ENCODE results near the gene CADPS.

The CADPS gene

DNA sequence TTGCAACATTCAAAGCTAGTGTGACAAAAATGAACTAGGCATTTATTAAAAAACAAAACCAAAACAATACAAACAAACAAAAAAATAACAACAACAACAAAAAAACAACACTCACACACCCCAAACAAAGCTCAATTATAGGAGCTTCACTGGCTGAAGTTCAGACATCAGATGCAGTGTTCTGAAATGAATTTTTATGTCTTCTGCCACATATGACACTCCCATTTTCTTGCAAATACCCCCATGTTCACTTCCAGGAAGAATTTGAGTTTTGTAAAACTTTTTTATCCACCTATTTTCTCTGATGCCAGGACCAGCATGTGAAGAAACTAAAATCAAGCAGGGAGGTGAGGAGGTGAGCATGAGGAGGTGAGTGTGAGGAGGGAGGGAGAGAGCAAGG is 113.9 kb downstream of the CADPS start:
- FAIRE-seq (no peak), DNase-seq (ENCODE audit: extremely low spot score, insufficient read length, low read depth) (no peak)

DNA sequence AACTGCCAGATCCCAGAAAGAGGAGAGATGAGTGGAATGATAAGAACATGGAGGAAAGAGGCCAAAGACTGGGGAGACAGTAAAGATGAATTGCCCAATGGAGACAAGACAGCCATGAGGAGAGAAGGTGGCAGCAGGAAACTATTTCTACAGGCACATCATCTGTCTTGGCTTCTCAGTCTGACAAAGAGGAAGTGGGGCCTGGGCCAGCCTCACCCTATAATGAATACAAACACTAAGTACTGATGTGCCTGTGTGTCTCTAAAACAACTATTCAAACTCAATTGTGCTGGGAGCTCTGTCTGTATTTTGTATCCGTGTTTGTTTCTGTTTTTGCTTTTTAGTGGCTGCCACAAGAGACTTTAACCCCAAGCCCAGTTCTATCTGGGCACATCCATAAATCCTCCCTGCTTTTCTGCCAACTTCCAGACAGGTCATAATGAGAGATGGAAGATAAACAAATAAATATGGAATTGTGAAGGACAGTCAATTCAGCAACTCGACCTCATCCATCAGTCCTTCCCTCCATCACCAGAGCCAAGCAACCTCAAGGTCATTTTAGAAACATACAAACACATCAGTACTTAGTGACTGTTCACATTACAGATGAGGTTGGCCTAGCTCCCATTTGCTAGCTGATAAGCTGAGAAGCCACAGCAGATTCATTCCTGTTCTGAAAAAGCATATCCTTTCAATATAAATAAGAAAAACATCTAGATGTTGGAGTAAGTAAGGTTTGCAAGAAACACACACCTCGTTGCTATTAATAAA is 116.7 kb downstream of the CADPS start:
- no peak for FAIRE-seq

DNA sequence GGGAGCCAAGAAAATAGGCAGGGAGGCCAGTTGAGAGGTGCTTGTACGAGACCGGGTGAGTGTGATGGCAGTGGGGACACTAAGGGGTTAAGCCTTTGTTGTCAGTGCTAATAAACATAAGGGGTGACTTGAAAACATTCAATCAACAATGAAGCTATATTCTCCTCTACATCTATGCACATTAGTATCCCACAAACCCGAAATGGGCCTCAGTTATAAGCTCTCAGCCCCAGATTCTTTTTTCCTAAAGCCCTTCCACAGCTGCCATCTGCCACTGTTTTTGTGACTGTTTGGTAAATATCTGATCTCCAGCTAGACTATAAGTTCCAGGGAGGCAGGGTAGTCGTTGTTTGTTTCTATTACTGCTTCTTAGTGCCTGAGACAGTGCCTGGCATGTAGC is 118.2 kb downstream of the CADPS start:
- FAIRE-seq: no peak
- DNase-seq (ENCODE audit: extremely low spot score, insufficient read length, low read depth): no peak

More for the DNA sequence above, 116.7 kb downstream of the CADPS start:
- no peak for DNase-seq (ENCODE audit: extremely low spot score, insufficient read length, low read depth)

DNA sequence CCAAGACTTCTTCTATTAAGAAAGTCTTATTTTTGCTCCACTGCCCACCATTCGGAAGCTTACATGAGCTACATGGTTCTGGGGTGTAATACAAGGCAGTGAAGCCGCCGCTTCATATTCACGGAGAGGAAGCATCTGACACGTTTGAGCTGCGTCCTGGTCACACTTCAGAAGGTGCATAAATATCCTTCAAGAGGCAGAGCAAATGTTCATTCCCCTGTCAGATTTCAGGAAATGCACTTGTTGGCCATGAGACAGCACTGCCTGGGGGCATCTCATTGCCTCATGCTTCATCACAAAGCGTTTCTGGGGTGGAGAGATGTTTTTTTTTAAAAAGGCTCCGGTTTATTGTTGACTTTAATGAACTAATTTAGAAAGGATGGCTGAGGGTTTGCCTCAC is 119.9 kb downstream of the CADPS start:
- no peak for FAIRE-seq

DNA sequence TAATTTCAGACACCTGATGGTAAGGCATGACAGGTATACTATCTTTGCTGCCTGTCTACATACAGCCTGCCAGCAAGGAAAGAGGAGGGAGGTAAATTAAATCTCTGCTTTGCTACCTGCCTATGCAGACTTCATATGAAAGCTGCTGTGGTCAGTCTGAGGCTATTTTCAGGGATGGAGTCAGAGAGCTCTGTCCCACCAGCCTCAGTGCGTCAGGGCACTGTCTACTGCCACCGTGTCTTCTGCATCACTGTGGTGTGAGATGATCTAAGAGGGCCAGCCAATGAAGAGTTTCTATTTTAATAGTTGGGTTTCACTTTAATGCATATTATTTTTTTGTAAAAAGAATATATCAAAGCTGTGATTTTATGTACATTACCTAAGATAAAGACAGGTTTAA is 125.6 kb downstream of the CADPS start:
- FAIRE-seq: no peak

More for the DNA sequence above, 119.9 kb downstream of the CADPS start:
- no peak for DNase-seq (ENCODE audit: extremely low spot score, insufficient read length, low read depth)

DNA sequence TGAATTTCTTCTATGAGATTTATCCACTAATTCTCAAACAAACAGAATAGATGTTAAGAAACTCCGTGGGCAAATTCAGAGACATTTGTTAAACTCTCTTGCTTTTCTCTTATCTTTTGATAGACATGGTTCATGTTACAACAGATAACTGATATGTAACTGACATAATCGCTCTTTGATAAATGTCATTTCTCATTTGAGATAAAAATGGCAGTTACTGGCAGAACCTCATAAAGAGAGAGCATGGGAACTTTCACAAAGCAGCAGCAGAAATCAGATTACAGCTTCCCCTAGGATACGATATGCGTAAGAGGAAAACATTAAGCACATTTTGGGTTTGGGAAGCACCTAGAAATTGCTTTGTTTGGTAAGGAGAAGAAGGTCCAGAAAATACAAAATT is 126.1 kb downstream of the CADPS start:
- DNase-seq (ENCODE audit: extremely low spot score, insufficient read length, low read depth) (no peak), FAIRE-seq (no peak)

More for the DNA sequence above, 125.6 kb downstream of the CADPS start:
- no peak for DNase-seq (ENCODE audit: extremely low spot score, insufficient read length, low read depth)

DNA sequence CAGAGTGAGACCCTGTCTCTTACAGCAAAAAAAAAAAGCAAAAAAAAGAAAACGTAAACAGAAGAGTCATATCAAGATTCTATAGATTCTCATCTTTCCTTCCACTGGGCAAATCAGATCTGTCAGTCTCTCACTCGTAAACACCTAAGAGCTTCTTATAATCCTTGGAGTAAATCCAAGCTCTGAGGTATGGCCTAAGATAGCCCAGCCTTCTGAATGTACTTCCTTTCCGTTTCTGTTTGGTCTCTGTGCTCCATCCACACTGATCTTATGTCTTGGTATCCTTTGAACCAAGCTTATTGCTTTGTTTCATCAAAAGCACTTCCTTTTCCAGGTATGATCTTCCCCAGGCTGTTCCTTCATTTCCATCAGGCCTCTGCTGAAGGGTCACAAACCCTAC is 137.8 kb downstream of the CADPS start:
- no peak for DNase-seq (ENCODE audit: extremely low spot score, insufficient read length, low read depth)

DNA sequence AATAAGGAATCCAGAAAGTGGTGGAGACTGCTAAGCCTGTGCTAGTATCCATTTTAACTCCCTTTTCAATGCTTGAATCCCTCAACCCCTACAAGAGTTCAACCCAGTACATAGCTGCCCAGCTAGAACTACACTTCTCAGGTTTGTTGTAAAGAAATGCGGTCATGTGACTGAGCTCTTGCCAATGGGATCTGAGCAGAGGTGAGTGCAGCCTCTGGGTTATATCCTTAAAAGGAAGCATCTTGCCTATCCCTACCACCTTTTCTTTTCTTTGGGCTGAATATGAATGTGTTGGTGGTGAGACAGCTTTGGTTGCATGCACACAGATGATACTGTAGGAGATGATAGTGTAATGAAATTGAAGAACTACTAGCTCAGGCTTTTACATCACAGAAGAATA is 139.7 kb downstream of the CADPS start:
- FAIRE-seq: no peak
- no peak for DNase-seq (ENCODE audit: extremely low spot score, insufficient read length, low read depth)

More for the DNA sequence above, 137.8 kb downstream of the CADPS start:
- FAIRE-seq: no peak

DNA sequence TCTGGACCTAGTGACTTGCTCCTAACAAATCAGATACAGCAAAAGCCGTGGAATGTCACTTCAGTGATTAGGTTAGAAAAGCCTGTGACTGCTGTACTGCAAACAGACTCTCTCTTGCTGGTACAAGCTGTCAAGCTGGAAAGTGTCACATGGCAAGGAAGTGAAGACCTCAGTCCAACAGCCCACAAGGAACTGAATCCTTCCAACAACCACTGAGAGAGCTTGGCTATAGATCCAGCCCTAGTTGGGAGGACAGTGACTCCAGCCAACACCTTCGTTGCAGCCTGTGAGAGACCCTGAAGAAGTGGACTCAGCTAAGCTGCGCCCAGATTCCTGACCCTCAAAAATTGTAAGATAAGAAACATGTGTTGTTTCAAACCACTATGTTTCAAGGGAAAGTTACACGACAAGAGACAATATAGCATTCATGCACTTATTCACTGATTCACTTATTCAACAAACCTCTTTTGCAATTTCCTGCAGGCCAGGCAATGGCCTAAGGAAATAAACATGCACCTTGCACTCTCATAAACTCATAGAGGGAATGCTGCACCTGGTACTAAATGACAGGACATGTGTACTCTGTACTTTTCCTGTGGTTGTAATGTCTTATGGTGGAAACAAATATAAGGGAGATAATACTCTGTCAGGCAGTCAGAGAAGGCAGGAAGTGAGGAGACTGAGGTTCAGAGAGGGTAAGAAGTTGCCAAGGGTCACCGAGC is 142.9 kb downstream of the CADPS start:
- FAIRE-seq (no peak), DNase-seq (ENCODE audit: extremely low spot score, insufficient read length, low read depth) (no peak)

DNA sequence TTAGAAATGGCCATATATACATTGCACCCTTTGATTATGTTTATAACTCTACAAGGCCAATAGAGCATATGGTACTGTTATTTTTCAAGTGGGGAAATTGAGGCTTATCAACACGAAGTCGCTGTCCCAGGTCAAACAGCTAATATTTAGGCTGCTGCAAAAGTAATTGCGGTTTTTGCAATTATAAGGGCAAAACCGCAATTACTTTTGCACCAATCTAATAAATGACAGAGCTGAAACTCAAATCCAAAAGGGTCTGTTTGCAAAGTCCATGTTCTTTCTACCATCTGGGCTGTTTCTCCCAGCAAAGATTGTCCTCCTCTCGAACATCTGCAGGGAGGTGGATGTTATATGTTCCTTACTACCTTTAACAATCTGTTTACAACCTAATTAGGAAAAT is 147.2 kb downstream of the CADPS start:
- FAIRE-seq (no peak), DNase-seq (ENCODE audit: extremely low spot score, insufficient read length, low read depth) (no peak)

DNA sequence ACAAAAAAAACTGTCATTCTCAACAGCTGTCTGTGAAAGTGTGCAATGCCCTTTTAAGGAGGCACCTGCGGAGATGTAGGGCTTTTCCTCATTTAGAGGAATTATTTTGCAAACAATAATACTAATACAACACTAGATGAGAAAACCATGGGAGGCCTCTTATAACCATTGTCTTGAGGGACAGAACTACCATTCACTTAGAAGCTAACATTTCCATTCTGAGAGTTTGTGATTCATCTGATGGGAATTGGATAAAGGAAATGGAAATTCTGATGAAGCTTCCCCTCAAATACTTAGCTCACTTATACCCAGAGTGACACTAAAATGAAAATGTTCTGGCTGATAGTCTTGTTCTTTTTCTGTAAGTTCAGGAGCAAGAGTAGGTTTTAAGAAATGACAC is 147.7 kb downstream of the CADPS start:
- DNase-seq (ENCODE audit: extremely low spot score, insufficient read length, low read depth): no peak
- no peak for FAIRE-seq

DNA sequence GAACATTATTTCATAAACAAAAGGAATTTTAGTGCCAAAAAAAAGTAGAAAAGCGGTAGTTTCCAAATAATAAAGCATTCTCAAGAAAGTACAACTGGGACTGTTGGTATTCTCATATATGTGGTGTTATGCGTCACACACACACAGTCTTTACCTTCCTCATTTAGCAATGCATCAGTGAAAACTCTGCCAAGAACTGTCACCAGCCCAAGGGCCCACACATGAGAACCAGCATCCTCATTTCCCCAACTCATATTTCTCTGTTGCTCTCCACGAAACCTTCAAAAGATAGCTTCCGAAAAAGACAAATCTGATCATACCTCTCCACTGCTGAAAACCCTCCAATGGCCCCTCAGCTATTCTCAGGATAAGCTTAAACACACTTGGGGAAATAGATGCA is 150.7 kb downstream of the CADPS start:
- FAIRE-seq (no peak), DNase-seq (ENCODE audit: extremely low spot score, insufficient read length, low read depth) (no peak)

DNA sequence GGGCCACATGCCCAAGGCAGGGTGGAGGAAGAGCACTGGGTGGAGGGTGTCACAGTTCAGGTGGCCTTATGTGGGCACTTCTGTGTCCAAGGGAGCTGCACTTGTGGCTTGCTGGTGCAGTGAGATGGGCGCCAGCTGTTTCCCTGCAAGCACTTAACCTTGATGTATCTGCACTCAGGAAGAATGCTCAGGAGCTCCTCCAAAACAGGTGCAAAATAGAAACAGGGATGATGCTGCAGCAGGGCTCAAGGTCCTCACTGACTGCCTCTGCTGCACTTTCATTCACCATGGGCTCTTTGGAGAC is 151.3 kb downstream of the CADPS start:
- DNase-seq (ENCODE audit: extremely low spot score, insufficient read length, low read depth) (no peak), FAIRE-seq (no peak)

DNA sequence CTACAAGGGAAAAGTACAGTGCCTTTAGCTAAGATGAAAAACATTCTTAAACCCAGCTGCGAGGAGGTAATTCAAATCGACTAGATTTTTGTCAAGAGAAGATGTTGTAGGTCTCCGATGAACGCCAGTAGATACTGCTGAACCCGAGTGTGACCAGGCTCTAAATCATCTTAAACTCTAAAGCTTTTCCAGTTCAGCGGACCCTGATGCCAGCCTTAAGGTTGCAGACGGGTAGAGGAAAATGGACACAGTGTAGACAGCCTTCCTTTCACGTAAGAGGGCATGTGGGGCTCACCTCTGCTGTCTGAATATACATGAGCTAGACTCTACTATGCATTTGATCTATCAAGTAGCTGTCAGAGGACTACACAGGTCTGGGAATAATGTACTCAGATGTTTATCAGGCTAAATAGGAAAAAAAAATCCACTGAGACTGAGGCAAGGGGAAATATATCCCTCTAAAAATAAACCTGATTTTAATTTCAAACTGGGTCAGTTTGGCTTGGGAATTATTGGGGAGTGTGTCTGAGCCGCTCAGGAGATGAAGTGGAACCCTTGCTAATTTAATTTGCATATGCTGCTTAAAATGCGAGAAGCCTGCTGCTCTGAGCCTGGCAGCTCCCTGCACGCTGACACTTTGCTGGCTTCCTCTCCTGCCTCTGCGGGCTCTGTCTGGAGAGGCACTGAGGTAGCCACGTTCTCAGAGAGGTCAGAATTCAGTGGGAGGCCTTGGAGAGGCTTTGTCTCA is 151.9 kb downstream of the CADPS start:
- FAIRE-seq (no peak), DNase-seq (ENCODE audit: extremely low spot score, insufficient read length, low read depth) (no peak)

DNA sequence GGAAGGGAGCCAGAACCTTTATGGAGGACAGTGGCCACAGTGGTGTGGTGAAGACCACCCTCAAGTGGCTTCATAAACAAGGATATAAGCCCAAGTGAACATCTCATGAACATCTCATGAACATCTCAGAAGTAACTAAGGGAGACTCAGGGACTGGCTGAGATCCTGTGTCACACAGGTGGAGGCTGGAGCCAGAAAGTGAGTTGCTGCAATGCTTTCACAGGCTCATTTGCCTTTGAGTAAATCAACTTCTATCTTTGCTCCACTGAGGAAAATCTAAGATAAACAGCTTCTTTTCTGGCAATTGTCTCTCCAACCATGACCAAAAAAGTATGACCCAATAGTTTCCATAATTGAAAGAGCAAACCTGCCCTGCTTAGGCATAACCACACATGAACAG is 152.9 kb downstream of the CADPS start:
- FAIRE-seq (no peak), DNase-seq (ENCODE audit: extremely low spot score, insufficient read length, low read depth) (no peak)

DNA sequence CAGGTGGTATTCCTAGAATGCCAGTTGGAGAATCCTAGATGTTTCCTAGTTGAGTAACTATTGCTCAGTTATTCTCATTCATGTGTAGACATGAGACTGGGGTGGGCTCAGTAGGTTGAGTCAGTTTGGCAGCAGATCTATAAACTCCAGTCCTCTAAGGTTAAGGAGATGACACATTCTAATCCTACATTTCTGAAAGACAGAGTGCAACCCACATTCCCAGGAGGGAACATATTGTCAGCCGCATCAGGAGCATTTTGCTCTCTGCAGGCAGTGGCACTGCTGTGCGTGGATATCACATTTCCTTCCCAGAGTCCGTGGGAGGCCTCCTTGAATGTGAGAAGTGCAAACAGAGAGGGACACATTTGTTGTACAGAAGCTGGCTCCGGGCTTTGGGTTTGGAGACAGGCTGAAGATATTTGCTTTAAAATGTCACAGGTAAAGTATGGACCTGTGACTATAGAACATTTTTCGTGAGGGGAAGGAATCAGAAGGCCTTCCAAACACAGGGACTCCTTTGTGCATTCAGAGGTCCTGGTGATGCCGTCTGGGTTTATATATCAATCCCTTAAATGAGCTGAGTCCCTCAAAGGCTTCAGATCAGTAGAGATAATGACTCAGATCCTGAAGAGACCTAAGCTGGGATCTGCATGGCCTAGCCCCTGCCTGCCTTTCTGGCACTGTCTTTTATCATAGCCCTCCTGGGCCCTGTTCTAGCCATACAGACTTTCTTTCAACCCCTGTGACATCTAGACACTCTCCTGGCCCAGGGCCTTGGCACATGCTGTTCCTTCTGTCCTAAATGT is 156.5 kb downstream of the CADPS start:
- DNase-seq (ENCODE audit: extremely low spot score, insufficient read length, low read depth) (no peak), FAIRE-seq (no peak)

DNA sequence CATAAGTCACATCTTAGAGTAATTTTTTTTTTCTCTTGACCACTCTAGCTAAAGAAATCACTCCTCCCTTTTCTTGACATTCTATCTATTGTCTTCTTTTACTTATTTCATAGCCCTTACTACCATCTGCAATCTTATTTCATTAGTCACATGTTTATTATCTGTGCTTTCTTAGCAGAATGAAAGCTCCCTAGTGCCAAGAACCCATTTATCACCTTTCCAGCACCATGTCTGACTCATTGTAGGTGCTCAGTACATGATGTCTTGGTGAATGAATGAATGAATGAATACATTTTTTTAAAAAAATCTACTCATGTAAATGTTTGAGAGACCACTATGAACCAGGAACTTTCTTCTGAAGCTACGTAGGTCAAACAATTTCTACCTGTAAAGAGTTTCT is 157.2 kb downstream of the CADPS start:
- DNase-seq (ENCODE audit: extremely low spot score, insufficient read length, low read depth) (no peak), FAIRE-seq (no peak)

DNA sequence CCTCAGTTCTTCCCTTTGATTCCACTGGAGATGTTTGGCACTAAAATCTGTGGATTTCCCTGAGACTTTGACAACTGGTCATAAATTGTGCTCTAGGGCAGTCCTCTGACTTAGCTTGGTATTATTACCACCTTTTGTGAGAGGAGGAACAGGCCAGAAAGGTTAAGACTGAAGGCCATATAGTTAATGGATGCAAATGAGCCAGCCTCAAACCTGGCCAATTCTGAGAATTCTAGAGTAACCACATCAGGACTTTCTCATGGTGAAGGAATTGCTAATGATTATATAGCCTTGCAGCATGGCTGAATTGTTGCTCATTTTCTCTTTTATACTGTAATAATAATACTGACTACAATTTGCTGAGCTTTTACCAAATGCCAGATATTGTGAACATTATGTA is 162.5 kb downstream of the CADPS start:
- no peak for FAIRE-seq
- no peak for DNase-seq (ENCODE audit: extremely low spot score, insufficient read length, low read depth)

DNA sequence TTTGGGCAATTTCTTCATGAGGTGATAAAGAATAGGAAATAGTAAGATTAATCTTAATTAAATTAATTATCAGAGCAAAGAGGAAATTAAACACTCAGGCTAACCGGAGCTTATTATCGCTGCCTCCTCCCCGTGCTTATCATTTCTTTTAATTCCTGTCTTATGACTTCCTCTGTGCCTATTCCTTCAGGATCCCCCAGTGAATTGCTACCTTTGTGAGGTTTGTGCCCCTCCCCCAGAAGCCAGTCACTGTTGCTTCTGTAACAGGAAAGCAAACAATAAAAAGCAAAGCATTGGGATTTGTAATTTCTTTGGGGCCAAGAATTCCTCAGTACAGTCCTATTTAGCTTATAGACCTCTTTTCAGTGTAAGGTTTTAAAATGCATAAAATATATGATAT is 164.5 kb downstream of the CADPS start:
- DNase-seq (ENCODE audit: extremely low spot score, insufficient read length, low read depth) (no peak), FAIRE-seq (no peak)

DNA sequence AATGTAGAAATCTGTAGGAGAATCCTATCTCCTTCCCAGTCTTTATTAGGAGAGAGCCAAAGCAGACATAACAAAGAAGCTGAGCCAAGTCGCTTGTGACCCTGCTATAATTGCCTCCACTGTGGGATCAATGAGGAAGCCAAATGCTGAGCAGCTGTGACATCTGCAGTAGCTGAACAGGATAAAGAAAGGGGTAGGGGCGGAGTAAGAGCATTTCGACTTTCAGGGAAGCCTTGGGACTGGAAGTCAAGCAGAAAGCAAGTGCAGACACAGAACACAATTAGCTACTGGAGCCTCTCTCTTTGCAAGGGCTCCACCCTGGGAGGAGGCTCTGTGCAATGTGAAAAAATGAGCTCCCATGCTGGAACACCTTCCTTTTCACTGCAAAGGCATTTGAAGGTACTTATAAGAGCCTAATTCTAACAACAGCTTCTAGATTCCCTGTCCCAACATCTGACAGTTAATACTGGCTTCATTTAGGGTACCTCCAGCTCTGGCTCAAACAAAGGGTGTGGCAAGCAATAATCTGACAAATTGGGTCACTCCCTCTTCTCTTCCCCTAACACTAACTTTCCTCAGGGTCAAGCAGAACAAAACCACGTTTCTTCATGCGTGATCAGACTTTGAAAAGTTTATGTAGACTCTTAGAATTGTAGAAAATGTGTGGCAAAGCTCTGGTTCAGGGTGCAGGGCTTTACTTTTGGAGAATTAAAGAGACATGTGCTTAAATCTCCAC is 166.4 kb downstream of the CADPS start:
- DNase-seq (ENCODE audit: extremely low spot score, insufficient read length, low read depth) (no peak), FAIRE-seq (no peak)

All from GM18507 (cell line).